ENCODE measurements around the gene DEAF1.

DEAF1 gene

GRCh38 chr11:637333-637592, 57.8 kb downstream of the DEAF1 start:
- DNase-seq (ENCODE audit: low spot score in 2 of 2): no peak
- Mint-ChIP-seq H3K27ac (no peak overlapping the region), H3K9me3 (no peaks in the 10 kb centered on the region), H3K4me3 (peak overlapping the region; percentile 44), H3K36me3 (peaks cover 31% of the 10 kb centered on the region), H3K4me1 (peaks cover 7% of the 10 kb centered on the region)
- no peak for ATAC-seq

GRCh38 chr11:636511-637332, 58.3 kb downstream of the DEAF1 start, which contains the start of gene DRD4:
DRD4 (plus strand) TSS chr11:637269; CDS start chr11:637305, 36 bp downstream.
- H3K36me3 Mint-ChIP-seq: peaks cover 27% of the 10 kb centered on the region

GRCh38 chr11:635945-636510, 59.0 kb downstream of the DEAF1 start:
- ATAC-seq: no peak
- peaks cover 7% of the 10 kb centered on the region for H3K4me1 Mint-ChIP-seq
- no peak for DNase-seq (ENCODE audit: low spot score in 2 of 2)
- no peak overlapping the region for H3K27ac Mint-ChIP-seq
- peaks cover 21% of the 10 kb centered on the region for H3K36me3 Mint-ChIP-seq
- no peaks in the 10 kb centered on the region for H3K9me3 Mint-ChIP-seq
- H3K4me3 Mint-ChIP-seq: no peak overlapping the region

More at GRCh38 chr11:636511-637332, 58.3 kb downstream of the DEAF1 start, which contains the start of gene DRD4:
- H3K9me3 Mint-ChIP-seq: no peaks in the 10 kb centered on the region
- H3K27ac Mint-ChIP-seq: no peak within 1 kb of the TSS
- no peak for DNase-seq (ENCODE audit: low spot score in 2 of 2)
- no peak for ATAC-seq
- H3K4me1 Mint-ChIP-seq: peaks cover 7% of the 10 kb centered on the region
- H3K4me3 Mint-ChIP-seq: peak within 1 kb of the TSS; percentile 44

GRCh38 chr11:630871-631270, 64.2 kb downstream of the DEAF1 start:
- H3K27ac Mint-ChIP-seq: no peak overlapping the region

GRCh38 chr11:629237-629583, 65.8 kb downstream of the DEAF1 start:
- no peak for DNase-seq (ENCODE audit: low spot score in 2 of 2)
- peak overlapping the region; percentile 86 for H3K27ac Mint-ChIP-seq
- peak overlapping the region; percentile 67 for H3K4me3 Mint-ChIP-seq
- peaks cover 23% of the 10 kb centered on the region for H3K4me1 Mint-ChIP-seq
- no peaks in the 10 kb centered on the region for H3K9me3 Mint-ChIP-seq
- peaks cover 26% of the 10 kb centered on the region for H3K36me3 Mint-ChIP-seq
- ATAC-seq: no peak

More at GRCh38 chr11:630871-631270, 64.2 kb downstream of the DEAF1 start:
- Mint-ChIP-seq H3K9me3 (no peaks in the 10 kb centered on the region), H3K4me3 (no peak overlapping the region), H3K36me3 (peaks cover 26% of the 10 kb centered on the region), H3K4me1 (peaks cover 23% of the 10 kb centered on the region)
- no peak for ATAC-seq
- DNase-seq (ENCODE audit: low spot score in 2 of 2): no peak

- peak overlapping the region; percentile 67 for H3K4me3 Mint-ChIP-seq
- H3K27ac Mint-ChIP-seq: peak overlapping the region; percentile 86
- H3K4me1 Mint-ChIP-seq: peaks cover 29% of the 10 kb centered on the region
Measured at GRCh38 chr11:628056-628455, 67.0 kb downstream of the DEAF1 start.

GRCh38 chr11:627308-627576, 67.8 kb downstream of the DEAF1 start:
- peak overlapping the region; percentile 86 for H3K27ac Mint-ChIP-seq
- ATAC-seq: no peak
- no peak for DNase-seq (ENCODE audit: low spot score in 2 of 2)
- H3K4me3 Mint-ChIP-seq: no peak overlapping the region
- peaks cover 17% of the 10 kb centered on the region for H3K36me3 Mint-ChIP-seq
- peaks cover 29% of the 10 kb centered on the region for H3K4me1 Mint-ChIP-seq
- no peaks in the 10 kb centered on the region for H3K9me3 Mint-ChIP-seq

More at GRCh38 chr11:628056-628455, 67.0 kb downstream of the DEAF1 start:
- ATAC-seq (no peak), DNase-seq (ENCODE audit: low spot score in 2 of 2) (no peak)
- Mint-ChIP-seq H3K9me3 (no peaks in the 10 kb centered on the region), H3K36me3 (peaks cover 24% of the 10 kb centered on the region)

GRCh38 chr11:626475-627307, 68.3 kb downstream of the DEAF1 start, which contains the start of gene SCT:
SCT (minus strand) TSS chr11:627181; CDS start chr11:627143, 38 bp downstream.
- Mint-ChIP-seq H3K36me3 (peaks cover 20% of the 10 kb centered on the region), H3K9me3 (no peaks in the 10 kb centered on the region), H3K27ac (peak within 1 kb of the TSS; percentile 86), H3K4me1 (peaks cover 29% of the 10 kb centered on the region), H3K4me3 (peak within 1 kb of the TSS; percentile 67)
- ATAC-seq (no peak), DNase-seq (ENCODE audit: low spot score in 2 of 2) (no peak)

GRCh38 chr11:625636-626268, 69.3 kb downstream of the DEAF1 start:
- no peak overlapping the region for H3K27ac Mint-ChIP-seq
- no peak overlapping the region for H3K4me3 Mint-ChIP-seq
- peaks cover 29% of the 10 kb centered on the region for H3K4me1 Mint-ChIP-seq
- DNase-seq (ENCODE audit: low spot score in 2 of 2) (no peak), ATAC-seq (no peak)
- peaks cover 20% of the 10 kb centered on the region for H3K36me3 Mint-ChIP-seq
- no peaks in the 10 kb centered on the region for H3K9me3 Mint-ChIP-seq

GRCh38 chr11:624705-625635, 70.1 kb downstream of the DEAF1 start, which contains the start of gene CDHR5:
CDHR5 (minus strand) TSS chr11:624955; CDS start chr11:624902, 53 bp downstream.
- no peak within 1 kb of the TSS for H3K27ac Mint-ChIP-seq
- no peaks in the 10 kb centered on the region for H3K9me3 Mint-ChIP-seq
- ATAC-seq (no peak), DNase-seq (ENCODE audit: low spot score in 2 of 2) (peak in 1 of 2 donors; percentile 51)
- H3K4me3 Mint-ChIP-seq: no peak within 1 kb of the TSS
- H3K4me1 Mint-ChIP-seq: peaks cover 29% of the 10 kb centered on the region
- H3K36me3 Mint-ChIP-seq: peaks cover 20% of the 10 kb centered on the region

- Mint-ChIP-seq H3K36me3 (peaks cover 20% of the 10 kb centered on the region), H3K9me3 (no peaks in the 10 kb centered on the region), H3K27ac (no peak overlapping the region), H3K4me3 (no peak overlapping the region), H3K4me1 (peaks cover 23% of the 10 kb centered on the region)
- ATAC-seq: no peak
- DNase-seq (ENCODE audit: low spot score in 2 of 2): no peak
Measured at GRCh38 chr11:623999-624704, 70.9 kb downstream of the DEAF1 start.

- no peaks in the 10 kb centered on the region for H3K9me3 Mint-ChIP-seq
- ATAC-seq: no peak
Measured at GRCh38 chr11:623349-623869, 71.6 kb downstream of the DEAF1 start.

GRCh38 chr11:621838-622237, 73.2 kb downstream of the DEAF1 start:
- H3K9me3 Mint-ChIP-seq: no peaks in the 10 kb centered on the region
- H3K27ac Mint-ChIP-seq: no peak overlapping the region
- H3K36me3 Mint-ChIP-seq: peaks cover 11% of the 10 kb centered on the region
- H3K4me1 Mint-ChIP-seq: peaks cover 6% of the 10 kb centered on the region
- ATAC-seq: no peak
- H3K4me3 Mint-ChIP-seq: no peak overlapping the region
- no peak for DNase-seq (ENCODE audit: low spot score in 2 of 2)

More at GRCh38 chr11:623349-623869, 71.6 kb downstream of the DEAF1 start:
- Mint-ChIP-seq H3K4me1 (peaks cover 16% of the 10 kb centered on the region), H3K36me3 (peaks cover 18% of the 10 kb centered on the region), H3K4me3 (no peak overlapping the region), H3K27ac (no peak overlapping the region)
- DNase-seq (ENCODE audit: low spot score in 2 of 2): no peak

Data from stimulated activated effector memory CD8-positive, alpha-beta T cell treated with anti-CD3 and anti-CD28 coated beads, Interleukin-12 subunit alpha, Interleukin-12 subunit beta, amount 100 ng/mL, for 72 hours (primary cell).